ENCODE data around the gene ZNF35.
"Not testable (repeated sequence)": the region's sequence is repeated elsewhere in the genome, so short reads cannot be mapped to it uniquely, and the experiment has no call there.

ZNF35 gene

GRCh38 chr3:44648564-44649229, at the start of gene ZNF35:
Gene ZNF35, plus strand, starts transcription at chr3:44648732. Its CDS starts 2,336 bp downstream, at chr3:44651068.
- DNase-seq = peak; percentile 40

GRCh38 chr3:44601749-44602148, 46.8 kb upstream of the ZNF35 start:
- no peak for DNase-seq

- DNase-seq = no peak
These were observed 35.9 kb upstream of the ZNF35 start for GRCh38 chr3:44612678-44613077.

GRCh38 chr3:44624749-44625480, 23.6 kb upstream of the ZNF35 start, which contains the start of gene ZNF197:
Gene ZNF197, plus strand, starts transcription at chr3:44625036. Its CDS starts 4,119 bp downstream, at chr3:44629155.
- DNase-seq = peak; percentile 57

- no peak for DNase-seq
These were observed 19.8 kb upstream of the ZNF35 start for GRCh38 chr3:44628716-44629115.

- DNase-seq = no peak
These were observed 16.3 kb upstream of the ZNF35 start for GRCh38 chr3:44632193-44632592.

- no peak for DNase-seq
These were observed 6.2 kb upstream of the ZNF35 start for GRCh38 chr3:44642337-44642736.

- DNase-seq = no peak
These were observed 5.5 kb upstream of the ZNF35 start for GRCh38 chr3:44643024-44643423.

GRCh38 chr3:44647771-44648170, 761 bp upstream of the ZNF35 start:
- no peak for DNase-seq

GRCh38 chr3:44649709-44650108, 1.2 kb downstream of the ZNF35 start:
- DNase-seq = no peak

GRCh38 chr3:44654039-44654438, 5.5 kb downstream of the ZNF35 start:
- DNase-seq = no peak

- DNase-seq = no peak
These were observed 10.5 kb downstream of the ZNF35 start for GRCh38 chr3:44659015-44659414.

- no peak for DNase-seq
These were observed 10.9 kb downstream of the ZNF35 start for GRCh38 chr3:44659434-44659833.

- no peak for DNase-seq
These were observed 12.7 kb downstream of the ZNF35 start for GRCh38 chr3:44661189-44661588.

GRCh38 chr3:44665173-44665572, 16.6 kb downstream of the ZNF35 start:
- DNase-seq = no peak

GRCh38 chr3:44666346-44666745, 17.8 kb downstream of the ZNF35 start:
- DNase-seq = no peak

GRCh38 chr3:44669760-44670159, 21.2 kb downstream of the ZNF35 start:
- no peak for DNase-seq

GRCh38 chr3:44673466-44673865, 24.9 kb downstream of the ZNF35 start:
- DNase-seq = not testable (repeated sequence)

GRCh38 chr3:44674211-44674610, 25.7 kb downstream of the ZNF35 start:
- DNase-seq = no peak

GRCh38 chr3:44678480-44679116, 30.1 kb downstream of the ZNF35 start:
- DNase-seq = no peak

GRCh38 chr3:44680921-44681455, 32.5 kb downstream of the ZNF35 start:
- DNase-seq = no peak

GRCh38 chr3:44682182-44682896, 33.8 kb downstream of the ZNF35 start:
- DNase-seq = no peak
